IPS-15b (cell line): Measurements from ENCODE around the gene ACE.

Source experiments
- H3K27me3 ChIP-seq: one replicate; pipeline ENCODE4 v1.6.1; 2013; ENCODE audit warnings: low read length; ENCODE audit not compliant: control insufficient read depth, insufficient read depth
- H3K36me3 ChIP-seq: one replicate; pipeline ENCODE4 v1.6.1; 2013; ENCODE audit warnings: low read length; ENCODE audit not compliant: control insufficient read depth, insufficient read depth
- H3K4me1 ChIP-seq: one replicate; pipeline ENCODE4 v1.6.1; 2013; ENCODE audit warnings: mild to moderate bottlenecking, low read length; ENCODE audit not compliant: control insufficient read depth, insufficient read depth
- H3K4me3 ChIP-seq: one replicate; pipeline ENCODE4 v1.5.1; 2013; ENCODE audit warnings: low read depth, low read length
- H3K9ac ChIP-seq: one replicate; pipeline ENCODE4 v1.6.1; 2013; ENCODE audit warnings: low read depth, mild to moderate bottlenecking, low read length
- H3K9me3 ChIP-seq: one replicate; pipeline ENCODE4 v1.6.1; 2013; ENCODE audit warnings: mild to moderate bottlenecking, low read length; ENCODE audit not compliant: control insufficient read depth, insufficient read depth

Gene ACE

GRCh38 chr17:63497708-63498483 is 21.0 kb downstream of the ACE start:
- no peaks in the 10 kb centered on the region for H3K36me3 ChIP-seq
- H3K4me3 ChIP-seq, result no peak overlapping the region
- no peaks in the 10 kb centered on the region for H3K4me1 ChIP-seq
- H3K9ac ChIP-seq, result no peak overlapping the region
- H3K27me3 ChIP-seq, result no peaks in the 10 kb centered on the region
- H3K9me3 ChIP-seq, result no peaks in the 10 kb centered on the region

- Histone ChIP-seq H3K27me3 (no peaks in the 10 kb centered on the region), H3K36me3 (no peaks in the 10 kb centered on the region), H3K9me3 (no peaks in the 10 kb centered on the region), H3K4me3 (no peak overlapping the region), H3K9ac (no peak overlapping the region), H3K4me1 (no peaks in the 10 kb centered on the region)
Observed at GRCh38 chr17:63498626-63499195, 21.9 kb downstream of the ACE start.

GRCh38 chr17:63500543-63501390 is 23.9 kb downstream of the ACE start:
- H3K27me3 ChIP-seq, result no peaks in the 10 kb centered on the region
- no peaks in the 10 kb centered on the region for H3K36me3 ChIP-seq
- no peak overlapping the region for H3K4me3 ChIP-seq
- no peak overlapping the region for H3K9ac ChIP-seq
- H3K9me3 ChIP-seq, result no peaks in the 10 kb centered on the region
- no peaks in the 10 kb centered on the region for H3K4me1 ChIP-seq

GRCh38 chr17:63503341-63503705 is 26.5 kb downstream of the ACE start:
- Histone ChIP-seq H3K9me3 (no peaks in the 10 kb centered on the region), H3K4me3 (no peak overlapping the region), H3K9ac (no peak overlapping the region), H3K36me3 (no peaks in the 10 kb centered on the region), H3K4me1 (no peaks in the 10 kb centered on the region), H3K27me3 (no peaks in the 10 kb centered on the region)

GRCh38 chr17:63504261-63504660 is 27.4 kb downstream of the ACE start:
- no peak overlapping the region for H3K4me3 ChIP-seq
- no peaks in the 10 kb centered on the region for H3K9me3 ChIP-seq
- H3K9ac ChIP-seq, result no peak overlapping the region
- H3K4me1 ChIP-seq, result no peaks in the 10 kb centered on the region
- no peaks in the 10 kb centered on the region for H3K27me3 ChIP-seq
- H3K36me3 ChIP-seq, result no peaks in the 10 kb centered on the region

- no peaks in the 10 kb centered on the region for H3K9me3 ChIP-seq
- no peak overlapping the region for H3K4me3 ChIP-seq
- H3K36me3 ChIP-seq, result no peaks in the 10 kb centered on the region
- H3K4me1 ChIP-seq, result no peaks in the 10 kb centered on the region
- H3K9ac ChIP-seq, result no peak overlapping the region
- H3K27me3 ChIP-seq, result no peaks in the 10 kb centered on the region
Observed at GRCh38 chr17:63505341-63505740, 28.5 kb downstream of the ACE start.

GRCh38 chr17:63506627-63507026 is 29.8 kb downstream of the ACE start:
- Histone ChIP-seq H3K9ac (no peak overlapping the region), H3K4me1 (no peaks in the 10 kb centered on the region), H3K27me3 (no peaks in the 10 kb centered on the region), H3K9me3 (no peaks in the 10 kb centered on the region), H3K36me3 (no peaks in the 10 kb centered on the region), H3K4me3 (no peak overlapping the region)

GRCh38 chr17:63511331-63511730 is 34.5 kb downstream of the ACE start:
- Histone ChIP-seq H3K9ac (no peak overlapping the region), H3K9me3 (no peaks in the 10 kb centered on the region), H3K4me1 (no peaks in the 10 kb centered on the region), H3K4me3 (no peak overlapping the region), H3K27me3 (no peaks in the 10 kb centered on the region), H3K36me3 (no peaks in the 10 kb centered on the region)

- H3K27me3 ChIP-seq, result no peaks in the 10 kb centered on the region
- H3K4me3 ChIP-seq, result no peak overlapping the region
- H3K9me3 ChIP-seq, result no peaks in the 10 kb centered on the region
- no peak overlapping the region for H3K9ac ChIP-seq
- no peaks in the 10 kb centered on the region for H3K4me1 ChIP-seq
- no peaks in the 10 kb centered on the region for H3K36me3 ChIP-seq
Observed at GRCh38 chr17:63512388-63512787, 35.5 kb downstream of the ACE start.

- Histone ChIP-seq H3K4me1 (no peaks in the 10 kb centered on the region), H3K9me3 (no peaks in the 10 kb centered on the region), H3K27me3 (no peaks in the 10 kb centered on the region), H3K36me3 (no peaks in the 10 kb centered on the region), H3K9ac (no peak overlapping the region), H3K4me3 (no peak overlapping the region)
Observed at GRCh38 chr17:63512896-63513644, 36.2 kb downstream of the ACE start.

GRCh38 chr17:63514477-63514876 is 37.6 kb downstream of the ACE start:
- Histone ChIP-seq H3K36me3 (no peaks in the 10 kb centered on the region), H3K9me3 (no peaks in the 10 kb centered on the region), H3K4me3 (no peak overlapping the region), H3K9ac (no peak overlapping the region), H3K4me1 (no peaks in the 10 kb centered on the region), H3K27me3 (no peaks in the 10 kb centered on the region)
